RWPE1 (cell line): ENCODE measurements around the gene PGLYRP4.

Experiments used
- CTCF ChIA-PET: fragments of 350-600 bp; sonication (Branson Sonifier 250); formaldehyde crosslinking; extraction: SDS; loops from one replicate; lab custom pipeline; 2021; lab: Yijun Ruan, JAX
- POLR2A ChIA-PET: fragments of 400-600 bp; formaldehyde crosslinking; extraction: SDS; loops from one replicate; lab custom pipeline; 2020; ENCODE audit warnings: antibody characterized with exemption; ENCODE audit not compliant: low non-redundant PET; lab: Yijun Ruan, JAX
- DNase-seq: peaks from one replicate; pipeline ENCODE4 v3.0.0; 2012; ENCODE audit warnings: low spot score
- H3K27ac ChIP-seq: fragments of 450-650 bp; 2 replicates; pipeline ENCODE4 v1.5.1; 2017
- CTCF ChIP-seq: fragments of 450-650 bp; conservative IDR thresholded peaks from 2 replicates; pipeline ENCODE4 v1.5.1; 2017; ENCODE audit warnings: low read depth, mild to moderate bottlenecking

PGLYRP4 gene, protein sequence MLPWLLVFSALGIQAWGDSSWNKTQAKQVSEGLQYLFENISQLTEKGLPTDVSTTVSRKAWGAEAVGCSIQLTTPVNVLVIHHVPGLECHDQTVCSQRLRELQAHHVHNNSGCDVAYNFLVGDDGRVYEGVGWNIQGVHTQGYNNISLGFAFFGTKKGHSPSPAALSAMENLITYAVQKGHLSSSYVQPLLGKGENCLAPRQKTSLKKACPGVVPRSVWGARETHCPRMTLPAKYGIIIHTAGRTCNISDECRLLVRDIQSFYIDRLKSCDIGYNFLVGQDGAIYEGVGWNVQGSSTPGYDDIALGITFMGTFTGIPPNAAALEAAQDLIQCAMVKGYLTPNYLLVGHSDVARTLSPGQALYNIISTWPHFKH

GRCh38 chr1:153348511-153349362 lies at the start of gene PGLYRP4:
TSS of gene PGLYRP4 (minus strand) at chr1:153348841. CDS start at chr1:153347932, 909 bp downstream.
- CTCF ChIA-PET, result interaction anchor here (0.6 to 1.7 kb wide), 4 partner anchors 27 to 395 kb away, joined by 3 to 8 read pairs (median 3); partner anchors contain the start of gene S100A12
- no peak within 1 kb of the TSS for H3K27ac ChIP-seq
- no peak for TF ChIP-seq CTCF
- no peak for DNase-seq
- POLR2A ChIA-PET, result interaction anchor here (0.6 to 0.9 kb wide), 2 partner anchors 9 to 214 kb away, joined by 3 to 5 read pairs; partner anchors contain the start of gene S100A9

DNA sequence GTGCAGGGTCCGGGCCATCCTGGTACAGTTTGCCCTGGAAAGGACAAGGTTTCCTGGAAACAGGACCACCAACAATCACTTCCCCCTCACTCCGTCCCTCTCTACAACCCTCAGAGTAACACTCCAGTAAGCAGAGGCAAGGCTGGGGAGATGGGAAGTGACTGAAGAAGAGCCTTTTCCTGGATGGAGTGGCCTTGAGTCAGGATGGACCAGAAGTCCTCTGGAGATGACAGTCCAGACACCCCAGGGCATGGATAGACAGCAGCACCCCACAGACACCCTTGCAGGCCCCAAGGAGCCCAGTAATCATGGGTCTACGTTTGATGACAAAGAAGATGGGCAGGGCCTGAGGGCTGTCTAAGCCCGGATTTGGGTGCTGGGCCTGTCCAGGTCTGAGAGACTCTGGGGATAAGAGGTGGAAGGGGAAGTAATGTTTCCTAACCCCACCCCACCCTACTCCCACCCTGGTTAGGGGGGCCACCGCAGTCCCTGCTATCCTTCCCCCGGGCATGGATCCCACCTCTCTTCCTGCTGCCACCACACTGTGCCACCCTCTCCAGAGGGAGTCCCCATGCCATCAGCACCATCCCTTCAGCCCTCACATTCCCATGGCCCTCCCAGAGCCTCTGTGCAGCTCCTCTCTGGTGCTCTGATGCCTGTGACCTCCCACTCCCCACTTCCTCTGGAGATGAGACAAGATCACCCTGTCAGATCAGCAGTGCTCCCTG lies 49.4 kb upstream of the PGLYRP4 start:
- ChIA-PET POLR2A (no interaction called here), CTCF (interaction anchor here (0.6 kb wide), 1 partner anchor 44 kb away, joined by 3 read pairs; no protein-coding TSS in a partner anchor)
- no peak overlapping the region for H3K27ac ChIP-seq
- TF ChIP-seq CTCF, result no peak
- DNase-seq, result no peak

DNA sequence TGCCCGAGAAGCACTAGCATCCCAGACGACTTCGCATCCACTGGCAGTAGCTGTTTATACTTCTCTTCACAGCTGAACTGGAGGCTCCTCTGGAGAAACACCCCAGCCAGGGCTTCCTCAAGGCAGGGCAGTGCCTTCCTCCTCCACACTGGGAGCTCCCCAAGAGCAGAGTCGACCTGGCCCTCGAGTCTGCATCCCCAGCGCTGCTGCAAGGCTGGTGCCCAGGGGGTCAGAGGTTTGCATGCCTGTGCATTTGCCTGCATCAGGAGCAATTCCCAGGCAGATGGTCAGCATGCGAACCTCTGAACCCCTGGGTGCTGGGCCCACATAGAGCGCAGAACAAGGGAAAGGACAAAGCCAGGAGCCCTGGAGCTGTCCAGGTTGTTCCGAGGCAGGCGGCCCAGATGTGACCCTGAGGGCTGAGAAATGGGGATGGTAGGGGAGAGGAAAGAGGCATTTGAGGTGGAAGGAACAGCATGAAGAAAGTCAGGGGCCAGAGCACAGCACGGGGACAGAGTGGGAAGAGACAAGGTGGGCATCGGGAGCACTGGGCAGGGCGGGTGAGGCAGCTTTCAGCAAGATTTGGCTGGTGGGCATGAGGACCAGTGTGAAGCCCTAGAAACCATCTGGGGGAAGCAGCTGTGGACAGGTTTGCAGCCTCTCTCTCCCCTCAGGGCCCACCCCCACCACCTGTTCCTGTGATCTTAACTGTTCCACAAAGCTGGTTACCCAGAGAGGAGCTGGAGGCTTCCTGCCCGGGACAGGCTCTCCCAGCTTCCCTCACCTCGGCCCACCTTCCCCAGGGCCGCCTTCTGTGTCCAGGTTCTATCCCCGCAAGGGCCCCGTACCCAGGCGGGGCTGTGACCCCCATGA lies 48.6 kb upstream of the PGLYRP4 start:
- no peak for DNase-seq
- H3K27ac ChIP-seq, result no peak overlapping the region
- CTCF ChIA-PET, result interaction anchor here (0.6 kb wide), 1 partner anchor 42 kb away, joined by 3 read pairs; no protein-coding TSS in a partner anchor
- POLR2A ChIA-PET, result no interaction called here
- no peak for TF ChIP-seq CTCF

GRCh38 chr1:153396461-153396860 lies 47.8 kb upstream of the PGLYRP4 start:
- ChIA-PET CTCF (interaction anchor here (0.6 kb wide), 1 partner anchor 41 kb away, joined by 3 read pairs; no protein-coding TSS in a partner anchor), POLR2A (no interaction called here)
- no peak for TF ChIP-seq CTCF
- H3K27ac ChIP-seq, result no peak overlapping the region
- no peak for DNase-seq

DNA sequence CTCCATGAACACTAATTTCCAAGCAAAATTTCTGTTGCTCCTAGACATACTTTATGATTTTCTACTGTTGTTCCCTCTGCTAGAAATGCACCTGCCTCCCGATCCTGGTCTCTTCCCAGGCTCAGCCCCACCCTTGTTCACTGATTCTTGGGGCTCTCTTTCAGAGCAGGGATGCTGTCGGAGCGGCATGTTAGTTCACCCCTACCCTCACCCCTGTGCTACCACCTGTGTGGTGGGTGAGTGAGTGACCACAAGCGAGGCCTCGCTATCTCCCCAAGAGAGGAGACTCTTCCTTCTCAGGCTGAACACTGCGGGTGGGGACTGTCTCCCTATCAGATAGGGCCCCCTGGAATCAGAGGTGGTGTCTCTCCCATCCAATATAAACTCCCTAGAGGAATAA lies 47.1 kb upstream of the PGLYRP4 start:
- CTCF ChIA-PET, result interaction anchor here (1.2 to 1.3 kb wide), 3 partner anchors 9 to 40 kb away, joined by 3 to 5 read pairs (median 4); partner anchors contain the start of gene S100A9
- POLR2A ChIA-PET, result no interaction called here
- TF ChIP-seq CTCF, result no peak
- H3K27ac ChIP-seq, result peak overlapping the region; percentile 77
- no peak for DNase-seq
